Fibroblast of lung (primary cell): ENCODE data around the gene SPTBN1.

Experiments
- CTCF ChIP-seq, 2 donors: IDR thresholded peaks in 1 of 2; conservative IDR thresholded peaks in 1 of 2; 1 replicate in 1 of 2; 2 replicates in 1 of 2; pipeline ENCODE4 v1.5.1; 2011 to 2012; ENCODE audit warnings: low read length in 2 of 2, control low read depth in 1 of 2, inconsistent platforms in 1 of 2, low read depth in 1 of 2, mild to moderate bottlenecking in 1 of 2
- EZH2 ChIP-seq: IDR thresholded peaks from 2 replicates; pipeline ENCODE4 v1.5.1; 2012; ENCODE audit warnings: low read length, control low read depth, mild to moderate bottlenecking; ENCODE audit errors: missing control alignments

- TF ChIP-seq CTCF (conservative IDR thresholded peaks at IDR 0.05 in 1 of 2, IDR thresholded peaks at IDR 0.05 in 1 of 2; ENCODE audit: low read depth in 1 of 2, low read length in 2 of 2) (no peak), EZH2 (no peak)
Observed at GRCh38 chr2:54471221-54471711, 15.1 kb downstream of the SPTBN1 start.
